ENCODE data around the gene DNAJC16.
"Not testable (repeated sequence)": the region's sequence is repeated elsewhere in the genome, so short reads cannot be mapped to it uniquely, and the experiment has no call there.

The DNAJC16 gene

DNA sequence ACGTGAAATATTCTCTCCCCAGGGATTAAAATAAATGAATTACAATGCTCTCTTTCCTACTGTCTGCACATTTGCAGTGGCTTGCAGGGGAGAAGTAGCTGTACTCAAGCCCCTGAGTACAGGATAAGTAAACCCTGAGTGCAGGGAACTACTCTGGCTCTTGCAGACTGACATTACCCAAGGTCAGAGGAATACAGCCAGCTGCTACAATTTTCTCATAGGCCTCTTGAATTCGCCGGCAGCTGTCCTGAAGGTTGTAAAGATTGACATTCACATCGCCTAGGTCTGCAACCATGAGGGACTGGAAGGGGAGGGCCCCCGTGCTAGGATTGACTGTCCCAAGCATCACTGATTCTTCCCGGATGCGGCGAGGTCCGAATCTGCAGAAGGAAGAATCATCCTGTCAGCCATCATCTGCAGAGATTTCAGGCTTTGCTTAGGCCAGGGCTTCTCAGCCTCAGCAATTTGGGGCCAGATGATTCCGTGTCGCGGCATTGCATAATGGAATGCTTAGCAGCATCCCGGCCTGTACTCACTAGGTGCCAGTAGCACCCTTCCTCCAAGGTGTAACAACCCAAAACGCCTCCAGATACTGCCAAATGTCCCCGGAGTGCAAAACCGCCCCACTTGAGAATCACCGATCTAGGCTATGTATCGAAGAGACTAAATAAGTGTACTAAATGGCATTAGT is 56.5 kb downstream of the DNAJC16 start:
- no peak for DNase-seq (ENCODE audit: low read depth)

DNA sequence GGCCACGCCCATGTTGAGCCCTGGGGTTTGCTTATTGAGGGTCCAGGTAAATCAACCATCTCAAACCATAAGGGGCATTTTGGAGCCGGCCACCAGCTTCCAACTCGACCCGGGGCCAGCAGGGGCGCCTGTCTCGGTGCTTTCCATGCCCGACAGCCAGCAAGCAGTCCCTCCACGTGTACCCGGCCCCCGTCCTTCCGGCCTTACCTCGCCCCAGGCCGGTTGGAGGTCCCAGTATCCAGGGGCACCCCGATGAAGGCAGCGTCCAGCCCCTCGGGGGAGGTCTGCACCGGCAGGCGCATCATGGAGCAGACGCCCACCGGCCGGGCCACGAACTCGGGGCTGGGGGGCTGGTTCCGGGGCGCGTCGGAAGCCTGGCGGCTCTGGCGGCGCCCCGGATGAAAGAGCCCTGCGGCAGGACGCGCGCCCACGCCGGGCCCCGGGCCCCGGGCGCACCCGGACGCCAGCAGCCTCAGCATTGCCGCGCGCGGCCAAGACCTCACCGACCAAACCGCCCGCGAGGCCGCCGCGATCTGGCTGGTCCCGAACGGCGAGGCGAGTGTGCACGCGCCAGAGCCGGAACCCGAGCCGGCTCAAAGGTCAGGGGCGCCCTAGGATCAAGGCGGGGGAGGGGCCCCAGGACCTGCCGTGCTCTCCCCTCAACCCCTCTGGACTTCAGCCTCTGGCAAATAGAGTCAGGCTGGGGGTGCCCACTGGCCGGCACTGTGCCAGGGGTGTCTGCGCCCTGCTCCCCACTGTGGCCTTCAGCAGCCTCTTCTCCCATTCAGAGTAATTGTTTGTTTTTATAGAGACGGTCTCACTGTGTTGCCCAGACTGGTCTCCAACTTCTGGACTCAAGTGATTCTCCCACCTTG is 58.1 kb downstream of the DNAJC16 start, which contains the start of gene AGMAT:
Gene AGMAT, minus strand, starts transcription at position 563 of the 875 bp plus-strand sequence. Its CDS starts 84 bp downstream, at position 479.
- peak; percentile 31 for DNase-seq (ENCODE audit: low read depth)

DNA sequence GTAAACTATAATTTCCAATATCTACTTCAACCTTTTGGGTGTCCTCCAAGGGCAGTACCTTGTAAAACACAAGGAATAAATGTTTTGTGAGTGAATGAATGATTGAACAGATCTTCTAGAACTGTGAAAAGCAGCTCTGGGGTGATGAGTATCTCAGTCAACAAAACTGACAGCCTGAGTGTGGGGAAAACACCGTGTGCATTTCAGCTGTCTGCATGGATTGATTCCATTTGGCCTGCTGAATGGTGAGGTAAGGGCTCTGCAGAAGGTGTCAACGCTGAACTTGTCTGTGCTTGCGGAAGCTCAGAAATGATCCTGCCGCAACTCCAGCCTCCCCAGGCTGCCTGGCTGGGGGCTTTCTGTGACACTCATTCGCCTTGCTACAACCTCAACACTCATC is 65.6 kb downstream of the DNAJC16 start:
- DNase-seq (ENCODE audit: low read depth) = no peak

DNA sequence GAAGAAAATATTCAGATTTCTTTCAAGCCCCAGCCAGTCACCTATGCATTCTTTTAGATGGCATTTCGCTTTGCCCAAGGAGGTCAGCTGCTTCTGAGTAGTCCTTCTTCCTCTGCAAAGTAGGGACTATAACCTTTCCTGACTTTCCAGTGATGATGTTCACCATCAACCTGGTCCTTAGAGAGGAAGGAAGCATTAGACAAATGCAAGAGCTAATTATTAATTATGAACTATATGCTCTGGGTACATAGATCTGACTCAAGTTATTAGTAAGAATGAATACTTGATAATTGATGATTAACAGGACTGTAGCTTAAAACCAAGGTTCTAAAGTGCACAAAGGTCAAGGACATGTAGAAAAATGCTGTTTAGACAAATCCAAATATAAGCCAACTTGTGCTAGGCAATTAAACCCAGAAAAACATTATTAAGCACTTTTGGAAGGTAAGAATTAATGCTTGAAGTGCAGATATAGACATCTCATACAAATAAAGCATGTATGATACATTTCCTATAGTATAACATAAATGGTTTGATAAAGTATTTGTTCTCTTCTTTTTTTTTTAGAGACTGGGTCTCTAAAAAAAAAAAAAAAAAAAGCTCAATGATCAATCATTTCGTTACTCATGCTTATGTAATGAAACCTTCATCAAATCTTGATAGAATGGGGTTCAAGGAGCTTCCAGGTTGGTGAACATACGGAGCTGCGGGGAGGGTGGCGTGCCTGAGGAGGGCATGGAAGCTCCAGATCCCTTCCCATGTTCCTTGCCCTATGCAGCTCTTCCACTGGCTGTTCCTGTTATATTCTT is 69.4 kb downstream of the DNAJC16 start:
- no peak for DNase-seq (ENCODE audit: low read depth)

DNA sequence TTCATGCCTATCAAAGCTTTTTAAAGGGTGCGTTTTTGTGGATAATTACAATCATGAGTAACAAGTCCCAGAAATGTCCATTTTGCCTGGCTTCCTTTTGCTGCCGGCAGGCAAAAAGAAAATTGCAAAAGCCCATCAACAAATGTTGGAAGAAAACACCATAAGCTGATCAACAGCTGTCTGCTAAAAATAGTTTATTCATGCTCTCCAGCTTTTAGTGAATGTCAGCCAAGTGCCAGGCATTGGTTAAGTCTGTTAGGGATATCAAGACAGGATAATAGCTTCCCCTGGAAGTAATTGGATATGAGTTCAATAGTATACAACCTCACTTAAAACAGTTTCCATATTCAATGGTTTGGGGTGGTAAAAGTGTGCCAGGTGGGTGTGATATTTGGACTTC is 71.8 kb downstream of the DNAJC16 start:
- DNase-seq (ENCODE audit: low read depth) = no peak

DNA sequence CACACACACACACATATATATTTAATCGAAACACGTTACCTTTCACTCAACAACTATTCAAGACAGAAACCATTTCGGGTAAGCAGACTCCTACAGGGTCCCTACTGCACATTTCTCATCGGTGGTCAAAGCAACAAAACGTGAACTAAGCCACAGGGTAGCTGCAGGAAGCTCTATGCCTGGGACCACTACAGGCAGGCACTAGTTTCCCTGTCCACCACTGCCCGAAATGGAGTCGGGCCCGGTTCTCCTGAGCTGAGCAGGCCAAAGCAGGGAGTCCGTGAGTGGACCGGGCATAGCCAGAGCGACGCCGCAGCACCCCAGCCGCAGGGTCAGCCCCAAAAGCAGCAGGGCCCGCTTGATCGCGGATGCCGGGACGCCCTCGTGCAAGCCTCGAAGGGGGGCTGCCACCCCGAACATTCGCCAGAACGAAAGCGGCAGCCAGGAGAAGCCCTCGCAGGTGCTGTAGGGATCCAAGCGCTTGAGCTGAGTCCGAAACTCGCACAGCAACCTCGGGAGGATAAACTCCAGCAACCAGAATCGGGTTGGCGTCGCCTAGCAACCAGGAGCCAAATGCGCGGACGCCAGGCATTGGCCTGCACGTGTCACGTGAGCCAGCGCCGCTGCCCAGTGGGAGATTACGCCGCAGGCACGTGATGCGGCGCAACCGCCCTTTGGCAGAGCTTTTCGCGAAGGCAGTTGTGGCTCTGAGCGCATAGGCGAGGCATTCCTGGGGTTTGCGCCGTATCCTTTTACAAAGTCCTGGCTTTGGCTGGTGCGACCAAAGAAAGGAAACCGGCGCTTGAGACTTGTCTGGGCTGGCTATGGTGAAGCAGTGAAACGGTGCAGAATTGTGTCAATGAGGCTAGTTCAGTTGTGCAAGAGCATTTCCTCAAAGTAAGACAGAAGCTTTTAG is 76.7 kb downstream of the DNAJC16 start:
- peak; percentile 95 for DNase-seq (ENCODE audit: low read depth)

DNA sequence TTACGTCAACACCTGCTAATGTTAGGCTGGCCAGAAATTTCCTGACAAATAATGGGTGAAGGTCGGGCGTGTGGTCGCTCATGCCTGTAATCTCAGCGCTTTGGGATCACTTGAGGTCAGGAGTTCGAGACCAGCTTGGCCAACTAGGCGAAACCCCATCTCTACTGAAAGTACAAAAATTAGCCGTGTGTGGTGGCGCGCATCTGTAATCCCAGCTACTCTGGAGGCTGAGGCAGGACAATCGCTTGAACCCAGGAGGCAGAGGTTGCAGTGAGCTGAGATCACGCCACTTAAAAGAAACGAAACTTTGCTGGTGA is 77.3 kb downstream of the DNAJC16 start:
- DNase-seq (ENCODE audit: low read depth) = not testable (repeated sequence)

DNA sequence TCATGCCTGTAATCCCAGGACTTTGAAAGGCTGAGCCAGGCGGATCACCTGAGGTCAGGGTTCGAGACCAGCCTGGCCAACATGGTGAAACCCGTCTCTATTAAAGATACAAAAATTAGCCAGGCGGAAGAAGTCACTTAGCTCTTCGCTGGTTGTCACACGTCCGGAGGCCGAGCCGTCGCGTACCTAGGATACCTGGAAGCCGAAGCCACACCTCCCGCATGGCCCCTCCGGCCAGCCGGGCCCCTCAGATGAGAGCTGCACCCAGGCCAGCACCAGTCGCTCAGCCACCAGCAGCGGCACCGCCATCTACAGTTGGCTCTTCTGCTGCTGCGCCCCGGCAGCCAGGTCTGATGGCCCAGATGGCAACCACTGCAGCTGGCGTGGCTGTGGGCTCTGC is 77.8 kb downstream of the DNAJC16 start:
- DNase-seq (ENCODE audit: low read depth) = not testable (repeated sequence)

DNA sequence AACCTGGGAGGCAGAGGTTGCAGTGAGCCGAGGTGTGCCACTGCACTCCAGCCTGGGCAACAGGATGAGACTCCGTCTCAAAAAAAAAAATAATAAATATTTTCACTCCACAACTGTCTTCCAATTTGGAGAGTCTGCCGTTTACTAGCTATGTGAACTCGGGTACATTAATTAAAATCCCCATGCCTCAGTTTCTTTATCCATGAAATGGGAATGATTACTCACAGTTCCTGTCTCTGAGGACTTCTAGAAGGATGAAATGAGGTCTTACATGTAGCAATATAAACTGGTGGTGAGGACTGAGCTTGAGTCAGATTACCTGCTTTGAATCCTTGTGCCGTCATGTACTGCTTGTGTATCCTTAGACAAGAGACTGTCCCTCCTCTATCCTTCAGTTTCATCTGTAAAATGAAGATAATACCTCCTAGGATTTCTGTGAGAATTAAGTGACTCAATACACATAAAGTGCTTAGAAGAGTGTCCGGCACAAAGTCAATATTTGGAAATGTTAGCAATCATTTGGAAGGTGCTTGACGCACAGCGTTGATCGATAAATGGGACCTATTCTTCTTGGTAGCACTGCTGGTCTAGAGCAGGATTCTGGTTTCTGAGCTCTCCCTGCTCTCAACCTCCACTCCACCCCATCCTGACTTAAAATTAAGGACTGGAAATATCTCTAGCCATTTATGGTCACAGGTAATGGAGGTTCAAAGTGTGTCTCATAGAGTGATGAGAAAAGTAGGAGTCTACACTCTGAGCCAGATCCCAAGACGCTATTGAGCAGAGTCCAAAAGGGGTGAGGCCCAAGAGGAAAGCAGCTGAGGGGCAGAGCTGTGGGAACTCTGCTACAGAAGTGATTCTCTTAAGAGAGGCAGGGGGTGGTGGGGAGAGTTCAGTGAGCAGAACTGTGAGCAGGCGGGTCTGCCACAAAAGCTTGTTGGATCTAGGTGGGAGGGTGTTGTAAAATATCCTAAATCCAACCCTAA is 79.0 kb downstream of the DNAJC16 start:
- no peak for DNase-seq (ENCODE audit: low read depth)

DNA sequence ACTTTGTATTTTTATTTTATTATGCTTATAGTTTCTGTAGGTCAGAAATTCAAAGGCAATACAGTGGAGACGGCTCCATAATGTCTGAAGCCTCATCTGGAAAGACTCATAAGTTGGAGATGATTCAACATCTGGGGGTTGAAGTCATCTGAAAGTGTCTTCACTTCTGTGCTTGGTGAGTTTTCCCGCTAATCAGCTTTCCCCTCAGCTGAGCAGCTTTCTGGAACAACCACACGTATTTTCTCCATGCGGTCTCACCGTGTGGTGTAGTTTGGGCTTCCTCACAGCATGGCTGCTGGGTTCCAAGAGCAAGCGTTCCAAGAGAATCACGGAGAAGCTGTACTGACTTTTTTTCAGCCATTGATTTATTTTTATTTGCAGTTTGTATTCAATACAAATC is 83.0 kb downstream of the DNAJC16 start:
- DNase-seq (ENCODE audit: low read depth) = peak; percentile 10

DNA sequence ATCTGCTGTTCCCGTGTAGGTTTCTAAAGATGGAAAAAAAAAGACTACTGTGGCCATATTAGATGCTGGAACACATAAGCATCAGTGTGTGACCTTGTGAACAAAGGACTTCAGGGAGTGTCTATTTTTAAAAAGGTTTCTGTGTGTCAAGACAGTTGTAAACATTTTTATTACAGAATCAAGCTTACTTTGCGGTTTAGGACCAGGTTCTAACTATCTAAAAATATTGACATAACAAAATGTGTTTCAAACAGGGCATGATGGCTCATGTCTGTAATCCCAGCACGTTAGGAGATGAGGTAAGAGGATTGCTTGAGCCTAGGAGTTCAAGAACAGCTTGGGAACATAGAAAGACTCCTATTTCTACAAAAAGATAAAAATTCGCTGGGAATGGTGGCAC is 83.5 kb downstream of the DNAJC16 start:
- DNase-seq (ENCODE audit: low read depth) = no peak

DNA sequence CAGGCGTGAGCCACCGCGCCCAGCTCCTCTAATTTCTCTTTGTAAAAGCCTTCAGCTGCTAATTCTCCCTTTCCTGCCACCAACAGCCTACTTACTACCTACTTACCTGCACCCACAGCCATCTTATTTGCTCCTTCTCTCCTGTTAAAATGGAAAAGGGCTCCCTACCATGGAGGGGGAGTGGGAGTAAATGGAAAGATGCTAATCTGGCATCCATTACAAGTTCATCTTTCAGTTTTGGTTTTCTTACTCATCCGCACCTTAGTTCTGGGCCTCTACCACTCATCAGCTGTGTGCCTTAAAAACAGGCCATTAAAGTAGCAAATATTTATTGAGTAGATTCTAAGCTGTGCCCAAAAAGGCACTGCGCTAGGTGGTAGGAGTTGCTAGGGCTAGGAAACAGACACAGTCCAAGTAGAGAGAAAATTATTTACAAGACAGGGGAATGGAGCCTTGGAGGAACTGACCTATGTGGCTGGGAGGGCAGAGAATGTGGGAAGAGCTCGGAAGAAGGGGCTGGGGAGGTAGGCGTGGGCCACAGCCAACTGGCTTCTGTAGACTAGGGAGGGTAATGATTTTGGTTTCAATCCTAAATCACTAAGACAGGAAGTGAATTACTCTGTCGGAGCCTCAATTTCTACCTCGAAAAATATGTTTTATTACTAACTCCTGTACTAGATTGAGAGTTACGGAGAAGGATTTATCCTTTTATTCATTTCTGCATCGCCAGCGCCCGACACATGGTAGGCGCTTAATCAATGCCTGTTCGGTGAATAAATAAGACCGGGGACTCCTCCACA is 89.9 kb downstream of the DNAJC16 start:
- peak; percentile 43 for DNase-seq (ENCODE audit: low read depth)

DNA sequence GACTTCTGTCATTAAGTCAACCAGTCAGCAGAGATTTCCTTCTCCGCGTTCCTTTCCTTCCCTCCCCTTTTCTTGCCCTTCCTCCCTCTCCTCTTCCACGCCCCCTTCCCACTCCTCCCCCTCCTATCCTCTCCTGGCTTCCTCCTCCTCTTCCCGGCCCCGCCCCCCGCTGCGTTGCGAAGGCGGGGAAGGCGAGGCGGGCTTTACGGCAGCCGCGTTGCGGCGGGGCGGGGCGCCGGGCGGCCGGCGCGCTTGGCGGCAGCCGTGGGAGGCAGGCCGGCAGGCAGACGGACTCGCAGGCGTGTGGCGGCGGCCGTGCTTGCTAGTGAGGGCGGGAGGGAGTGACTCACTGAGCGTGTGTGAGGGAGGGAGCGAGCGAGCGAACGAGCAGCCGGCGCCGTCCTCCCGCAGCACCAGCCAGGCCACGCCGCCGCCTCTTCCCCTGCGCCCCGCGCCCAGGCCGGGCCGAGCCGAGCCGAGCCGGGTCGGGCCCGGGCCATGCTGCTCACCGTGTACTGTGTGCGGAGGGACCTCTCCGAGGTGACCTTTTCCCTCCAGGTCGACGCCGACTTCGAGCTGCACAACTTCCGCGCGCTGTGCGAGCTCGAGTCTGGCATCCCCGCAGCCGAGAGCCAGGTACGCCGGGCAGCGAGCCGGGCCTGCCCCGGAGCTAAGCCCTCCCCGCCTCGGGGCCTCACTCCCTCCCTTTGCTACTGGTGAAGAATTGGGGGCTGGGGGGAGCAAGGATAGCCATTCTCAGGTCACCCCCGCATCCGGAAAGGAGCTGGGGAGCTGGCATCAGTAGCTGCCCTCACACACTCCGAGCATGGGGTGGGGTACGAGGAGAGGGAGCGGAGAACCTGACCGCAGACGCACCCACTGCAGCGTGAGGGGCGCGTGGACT is 90.8 kb downstream of the DNAJC16 start, which contains the start of gene DDI2:
Gene DDI2, plus strand, starts transcription at position 286 of the 904 bp plus-strand sequence. Its CDS starts 213 bp downstream, at position 499.
- DNase-seq (ENCODE audit: low read depth) = peak; percentile 97

DNA sequence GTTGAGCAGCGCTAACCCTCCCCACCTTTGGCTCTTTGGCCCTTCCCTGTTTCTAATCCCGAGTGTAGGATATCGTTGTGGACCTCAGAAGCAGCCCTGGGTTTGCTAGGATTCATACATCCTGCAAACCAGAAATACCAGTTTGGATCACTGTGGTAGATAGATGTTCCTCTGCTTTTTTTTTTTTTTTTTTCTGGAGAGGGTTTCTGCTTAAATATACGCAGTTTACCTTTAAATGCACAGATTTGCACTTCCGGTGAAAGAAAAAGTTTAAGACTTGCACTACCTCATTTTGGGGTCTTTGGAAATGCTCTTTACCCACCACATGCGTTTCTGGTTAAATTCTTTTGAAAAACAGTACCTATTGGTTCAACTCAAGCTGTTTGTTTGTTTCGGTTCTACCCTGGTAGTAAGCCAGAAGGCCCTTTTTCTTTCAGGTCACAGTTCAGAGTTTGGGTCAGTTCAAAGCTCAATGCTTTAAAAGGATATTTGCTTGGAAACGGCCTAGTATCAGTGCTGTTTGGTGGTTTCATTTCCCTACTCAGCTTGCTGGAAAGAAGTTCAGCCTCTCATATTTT is 91.5 kb downstream of the DNAJC16 start:
- peak; percentile 36 for DNase-seq (ENCODE audit: low read depth)

DNA sequence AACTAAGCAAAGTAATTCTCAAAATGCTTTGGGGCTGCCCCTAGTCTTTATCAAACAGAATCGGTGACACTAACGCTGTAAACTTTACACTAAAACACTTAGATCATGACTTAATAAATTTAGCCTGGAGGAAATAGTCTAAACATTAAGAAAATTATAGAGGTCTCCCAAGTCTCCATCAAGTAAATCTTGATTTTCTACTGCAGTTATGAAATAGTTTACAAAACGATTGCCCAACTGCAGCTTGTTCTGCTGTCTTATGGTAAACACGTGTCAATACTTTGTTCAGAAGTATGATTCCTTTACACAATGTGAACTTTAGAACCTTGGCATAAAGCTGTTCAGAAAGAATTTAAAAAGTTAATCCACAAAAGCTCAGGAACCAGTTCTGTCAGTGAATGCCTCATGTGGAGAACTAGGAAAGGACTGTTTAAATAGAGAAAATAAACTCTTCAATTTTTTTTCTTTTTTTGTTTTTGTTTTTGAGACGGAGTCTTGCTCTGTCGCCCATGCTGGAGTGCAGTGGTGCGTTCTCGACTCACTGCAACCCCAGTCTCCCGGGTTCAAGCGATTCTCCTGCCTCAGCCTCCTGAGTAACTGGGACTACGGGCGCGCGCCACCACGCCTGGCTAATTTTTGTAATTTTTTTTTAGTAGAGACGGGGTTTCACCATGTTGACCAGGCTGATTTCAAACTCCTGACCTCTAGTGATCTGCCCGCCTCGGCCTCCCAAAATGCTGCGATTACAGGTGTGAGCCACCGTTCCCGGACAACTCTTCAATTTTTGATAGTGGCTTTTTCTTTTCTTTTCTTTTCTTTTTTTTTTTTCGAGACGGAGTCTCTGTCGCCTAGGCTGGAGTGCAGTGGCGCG is 92.2 kb downstream of the DNAJC16 start:
- peak; percentile 92 for DNase-seq (ENCODE audit: low read depth)

DNA sequence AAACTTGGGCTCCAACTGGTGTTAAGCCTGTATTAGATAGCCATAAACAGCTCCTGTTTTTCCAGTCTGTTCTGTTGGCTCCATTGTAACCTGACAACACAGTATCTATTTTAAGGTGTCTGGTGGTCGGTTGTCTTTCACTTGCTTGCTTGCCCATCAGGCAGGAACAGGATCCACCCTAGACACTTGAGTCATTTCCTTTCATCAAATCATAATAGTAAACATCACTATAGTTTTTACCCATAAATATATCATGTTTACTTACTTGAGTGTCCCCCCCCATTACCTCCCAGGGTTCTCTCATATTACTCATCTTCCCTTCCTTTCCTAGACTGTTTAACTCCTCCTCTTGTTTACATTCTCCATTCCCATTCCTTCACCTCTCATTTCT is 93.5 kb downstream of the DNAJC16 start:
- peak; percentile 83 for DNase-seq (ENCODE audit: low read depth)
